HCT116 (cell line): Measurements from ENCODE around the gene U2AF1L4. TPM values are rescaled to one million over a fixed set of nuclear protein-coding genes. Genes with fewer than 3 reads are reported as not detected.

Experiments
- ATAC-seq: fragments of 200-7000 bp; cut with Tn5 transposase; 2 replicates; pipeline ENCODE4 v1.9.1; 2020; ENCODE audit warnings: mild to moderate bottlenecking, moderate library complexity
- BruUV-seq: library from RNA; stranded (reverse); fragments of 400-500 nt; replicated peaks from 2 replicates; lab custom pipeline; 2021; lab: Mats Ljungman, UMichigan
- CTCF ChIA-PET: fragments of 300-600 bp; sonication (Branson Sonifier 250); formaldehyde crosslinking; loops from one replicate; lab custom pipeline; 2021; ENCODE audit warnings: antibody characterized with exemption; lab: Charles Lee
- POLR2A ChIA-PET: fragments of 300-600, 350-600 bp; sonication (Branson Sonifier 250); formaldehyde crosslinking; loops from one replicate; lab custom pipeline; 2021; ENCODE audit warnings: antibody characterized with exemption; lab: Charles Lee
- RAD21 ChIA-PET, 2 experiments: fragments of 300-600 bp; sonication (Branson Sonifier 250); formaldehyde crosslinking; loops; one replicate each; lab custom pipeline; 2023; ENCODE audit warnings: low total read pairs in 2 of 2; ENCODE audit not compliant: uncharacterized antibody in 2 of 2, unreplicated experiment in 2 of 2, low non-redundant PET in 1 of 2; lab: Charles Lee
- DNase-seq: peaks from one replicate; pipeline ENCODE4 v3.0.0-alpha.2; 2010; ENCODE audit warnings: low read depth, low spot score
- H2AFZ ChIP-seq: fragments of 200-600 bp; shearing (Covaris generic), sonication (generic); 2 replicates; pipeline ENCODE4 v1.6.1; 2017; ENCODE audit warnings: low read depth, mixed run types, mixed read lengths, antibody characterized with exemption, low read length; ENCODE audit not compliant: poor library complexity, severe bottlenecking
- H3K27ac ChIP-seq: 2 replicates; pipeline ENCODE4 v1.5.1; 2012; ENCODE audit warnings: low read depth, low read length
- H3K27me3 ChIP-seq: fragments of 200-600 bp; sonication (generic); 2 replicates; pipeline ENCODE4 v1.6.1; 2016; ENCODE audit warnings: mixed run types, low read length, mixed read lengths; ENCODE audit not compliant: insufficient read depth
- H3K36me3 ChIP-seq, 2 experiments: fragments of 200-500 bp in 1 of 2; fragments of 200-600 bp in 1 of 2; sonication (Bioruptor generic) in 1 of 2; sonication (generic) in 1 of 2; 2 replicates each; pipeline versions ENCODE4 v1.5.1 to v1.6.1; 2014 to 2016; ENCODE audit warnings: low read length in 2 of 2, inconsistent platforms in 1 of 2, mixed read lengths in 1 of 2, mixed run types in 1 of 2; ENCODE audit not compliant: insufficient read depth in 2 of 2, control insufficient read depth in 1 of 2
- H3K4me1 ChIP-seq, 2 experiments: fragments of 200-600 bp in 1 of 2; sonication (generic) in 1 of 2; 2 replicates each; pipeline versions ENCODE4 v1.5.1 to v1.6.1; 2012 to 2017; ENCODE audit warnings: low read length in 2 of 2, inconsistent platforms in 1 of 2, mild to moderate bottlenecking in 1 of 2, mixed read lengths in 1 of 2, mixed run types in 1 of 2, moderate library complexity in 1 of 2; ENCODE audit not compliant: insufficient read depth in 2 of 2, control insufficient read depth in 1 of 2
- H3K4me2 ChIP-seq: fragments of 200-600 bp; sonication (generic); 2 replicates; pipeline ENCODE4 v1.6.1; 2017; ENCODE audit warnings: mixed run types, low read length, mixed read lengths
- H3K4me3 ChIP-seq, 2 experiments: fragments of 200-600 bp in 1 of 2; sonication (generic) in 1 of 2; replicated peaks in 1 of 2; 2 replicates each; pipeline ENCODE4 v1.5.1; 2011 to 2016; ENCODE audit warnings: low read length in 2 of 2, control low read depth in 1 of 2, low read depth in 1 of 2, mild to moderate bottlenecking in 1 of 2, mixed read lengths in 1 of 2, mixed run types in 1 of 2
- H3K79me2 ChIP-seq: fragments of 200-600 bp; sonication (generic); 2 replicates; pipeline ENCODE4 v1.6.1; 2017; ENCODE audit warnings: mild to moderate bottlenecking, mixed run types, low read length, moderate library complexity, mixed read lengths; ENCODE audit not compliant: insufficient read depth
- H3K9ac ChIP-seq: fragments of 200-600 bp; sonication (generic); 2 replicates; pipeline ENCODE4 v1.6.1; 2016; ENCODE audit warnings: low read length, mixed read lengths
- H3K9me2 ChIP-seq: fragments of 200-600 bp; sonication (generic), shearing (Covaris generic); 2 replicates; pipeline ENCODE4 v1.6.1; 2017; ENCODE audit warnings: mixed run types, mild to moderate bottlenecking, moderate library complexity; ENCODE audit not compliant: insufficient read depth
- H3K9me3 ChIP-seq, 2 experiments: fragments of 200-500 bp in 1 of 2; fragments of 200-600 bp in 1 of 2; sonication (Bioruptor generic) in 1 of 2; sonication (generic) in 1 of 2; 2 replicates each; pipeline ENCODE4 v1.6.1; 2014 to 2017; ENCODE audit warnings: low read length in 2 of 2, mixed read lengths in 2 of 2, inconsistent platforms in 1 of 2, low read depth in 1 of 2, mild to moderate bottlenecking in 1 of 2, mixed run types in 1 of 2, moderate library complexity in 1 of 2; ENCODE audit not compliant: control insufficient read depth in 1 of 2, insufficient read depth in 1 of 2
- H4K20me1 ChIP-seq: fragments of 200-600 bp; sonication (generic), shearing (Covaris generic); 2 replicates; pipeline ENCODE4 v1.6.1; 2017; ENCODE audit warnings: mixed run types, mild to moderate bottlenecking, moderate library complexity; ENCODE audit not compliant: insufficient read depth
- EZH2 ChIP-seq: fragments of 200-600 bp; sonication (generic); IDR thresholded peaks from 2 replicates; pipeline ENCODE4 v1.6.1; 2017; ENCODE audit warnings: antibody characterized with exemption, mixed run types
- intact Hi-C: fragments of 100-400 bp; cut with micrococcal nuclease; formaldehyde crosslinking; loops from 2 replicates; pipeline ENCODE4 v1.10.0; 2022
- total RNA-seq: library from RNA; stranded (reverse); gene quantifications from one replicate; pipeline ENCODE4 v1.2.1, GENCODE V29; 2021; ENCODE audit not compliant: unreplicated experiment
- TF ChIP-seq, protein P1 (sequence below): IDR thresholded peaks from 2 replicates; pipeline ENCODE4 v1.6.1; 2012

U2AF1L4 gene
- total RNA-seq, 1 experiment from 2014 or later, result 15.6 TPM

DNA sequence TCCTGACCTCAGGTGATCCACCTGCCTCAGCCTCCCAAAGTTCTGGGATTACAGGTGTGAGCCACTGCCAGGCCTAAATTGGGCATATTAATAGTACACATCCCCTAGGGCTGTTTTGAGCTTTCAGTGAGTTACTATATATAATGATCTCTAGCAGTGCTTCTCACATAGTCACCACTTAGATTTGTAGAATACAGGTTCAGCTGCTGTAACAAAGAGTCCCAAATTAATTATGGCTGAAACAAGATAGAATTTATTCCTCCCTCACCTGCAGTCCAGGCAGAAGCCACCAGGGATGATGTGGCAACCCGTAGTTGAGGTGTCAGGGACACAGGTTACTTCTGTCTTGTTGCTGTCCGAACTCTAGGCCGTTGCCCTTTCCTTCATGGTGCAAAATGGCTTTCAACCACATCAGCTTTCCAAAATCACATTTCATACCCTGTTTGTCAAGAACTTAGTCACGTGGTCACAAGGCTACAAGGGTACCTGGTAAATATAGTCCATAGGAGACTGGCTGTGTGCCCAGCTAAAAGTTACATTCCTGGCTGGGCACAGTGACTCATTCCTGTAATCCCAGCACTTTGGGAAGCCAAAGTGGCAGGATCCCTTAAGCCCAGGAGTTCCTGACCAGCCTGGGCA lies 15.6 kb upstream of the U2AF1L4 start:
- H3K36me3 ChIP-seq, result peaks cover 6 to 12% of the 10 kb centered on the region in 2 experiments; a peak in 2 of 4 replicates
- no TSS peak for BruUV-seq
- DNase-seq, result no peak
- H3K9me3 ChIP-seq, result no peaks in the 10 kb centered on the region
- H3K4me1 ChIP-seq, result peaks cover 14 to 25% of the 10 kb centered on the region in 2 experiments
- TF ChIP-seq, protein P1, sequence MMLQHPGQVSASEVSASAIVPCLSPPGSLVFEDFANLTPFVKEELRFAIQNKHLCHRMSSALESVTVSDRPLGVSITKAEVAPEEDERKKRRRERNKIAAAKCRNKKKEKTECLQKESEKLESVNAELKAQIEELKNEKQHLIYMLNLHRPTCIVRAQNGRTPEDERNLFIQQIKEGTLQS, result no peak
- H3K79me2 ChIP-seq, result peaks cover 17% of the 10 kb centered on the region
- no peak overlapping the region for H3K27ac ChIP-seq
- ChIA-PET CTCF (no interaction called here), POLR2A (interaction anchor here (1.3 kb wide), 1 partner anchor 16 kb away, joined by 3 read pairs; the partner anchor contains the start of gene U2AF1L4), RAD21 (no interaction called here)
- H3K4me3 ChIP-seq, result no peak overlapping the region
- H2AFZ ChIP-seq, result no peak overlapping the region
- H3K4me2 ChIP-seq, result no peak overlapping the region
- no peaks in the 10 kb centered on the region for H3K9me2 ChIP-seq
- no peaks in the 10 kb centered on the region for H4K20me1 ChIP-seq
- ATAC-seq, result no peak
- H3K27me3 ChIP-seq, result no peaks in the 10 kb centered on the region
- intact Hi-C loops, result no loop called here
- no peak overlapping the region for H3K9ac ChIP-seq

GRCh38 chr19:35759697-35760096 lies 14.5 kb upstream of the U2AF1L4 start:
- Histone ChIP-seq H3K4me1 (peaks cover 14 to 25% of the 10 kb centered on the region in 2 experiments), H3K9ac (no peak overlapping the region), H3K9me2 (no peaks in the 10 kb centered on the region), H3K36me3 (peaks cover 4 to 12% of the 10 kb centered on the region in 2 experiments; a peak in 2 of 4 replicates), H2AFZ (no peak overlapping the region), H3K9me3 (no peaks in the 10 kb centered on the region), H3K4me3 (no peak overlapping the region), H4K20me1 (no peaks in the 10 kb centered on the region), H3K79me2 (peaks cover 17% of the 10 kb centered on the region), H3K27ac (no peak overlapping the region), H3K4me2 (peak overlapping the region; percentile 83; the same call in 1 of the 2 replicates), H3K27me3 (no peaks in the 10 kb centered on the region)
- BruUV-seq, result no TSS peak
- ChIA-PET RAD21 (no interaction called here), POLR2A (interaction anchor here (1.2 kb wide), 1 partner anchor 11 kb away, joined by 5 read pairs; the partner anchor contains the start of gene LIN37), CTCF (no interaction called here)
- no peak for TF ChIP-seq EZH2
- ATAC-seq, result no peak
- intact Hi-C loops, result no loop called here
- no peak for DNase-seq
